Endometrial microvascular endothelial cells (primary cell): ENCODE results near the gene TBX19. TPM values are rescaled to one million over a fixed set of nuclear protein-coding genes. Genes with fewer than 3 reads are reported as not detected.
"Not testable (repeated sequence)": the region's sequence is repeated elsewhere in the genome, so short reads cannot be mapped to it uniquely, and the experiment has no call there.

ENCODE experiments used
- in situ Hi-C: cut with HindIII; loops from 2 replicates; pipeline ENCODE4 v1.10.0; 2017; ENCODE audit warnings: low sequenced_read_pairs, low pct_unique_long_range_greater_than_20kb; ENCODE audit errors: inconsistent ontology term
- total RNA-seq: library from RNA; depleted of rRNA; stranded (reverse); fragments of >200 nt; gene quantifications from one replicate; pipeline ENCODE4 v1.2.3, GENCODE V29; 2015; ENCODE audit errors: inconsistent ontology term

TBX19 gene
- total RNA-seq, 1 donor from 2014 or later, result 0.28 TPM

GRCh38 chr1:168342572-168343280 is 62.0 kb downstream of the TBX19 start:
- in situ Hi-C loops, result no loop called here

- in situ Hi-C loops, result no loop called here
Observed at GRCh38 chr1:168343566-168343965, 62.9 kb downstream of the TBX19 start.

GRCh38 chr1:168344517-168344916 is 63.8 kb downstream of the TBX19 start:
- in situ Hi-C loops, result no loop called here

- in situ Hi-C loops, result no loop called here
Observed at GRCh38 chr1:168345939-168346338, 65.3 kb downstream of the TBX19 start.

GRCh38 chr1:168347630-168348029 is 67.0 kb downstream of the TBX19 start:
- in situ Hi-C loops, result no loop called here

- in situ Hi-C loops, result no loop called here
Observed at GRCh38 chr1:168348146-168348709, 67.6 kb downstream of the TBX19 start.

GRCh38 chr1:168354335-168355269 is 73.9 kb downstream of the TBX19 start:
- in situ Hi-C loops, result not testable (repeated sequence)

GRCh38 chr1:168360151-168361021 is 79.7 kb downstream of the TBX19 start:
- in situ Hi-C loops, result no loop called here

- in situ Hi-C loops, result no loop called here
Observed at GRCh38 chr1:168361252-168361651, 80.6 kb downstream of the TBX19 start.

GRCh38 chr1:168362991-168363390 is 82.3 kb downstream of the TBX19 start:
- in situ Hi-C loops, result no loop called here

Other genes with a start within 250 kb of the TBX19 start
- gene GPR161, start 143.9 kb upstream of the TBX19 start, total RNA-seq, result 18.9 TPM
- 29.9 TPM for gene TIPRL, start 101.9 kb upstream of the TBX19 start, total RNA-seq
- 35.4 TPM for gene SFT2D2, start 54.9 kb upstream of the TBX19 start, total RNA-seq